HFF-Myc (cell line): ENCODE data around the gene PLAAT4.

Experiments
- DNase-seq: peaks from one replicate; pipeline ENCODE4 v3.0.0-alpha.2; 2011; ENCODE audit warnings: low read depth; ENCODE audit errors: extremely low read depth
- H3K4me3 ChIP-seq: replicated peaks from 2 replicates; pipeline ENCODE4 v1.5.1; 2011; ENCODE audit warnings: low read depth, mild to moderate bottlenecking, control low read depth, low read length
- TF ChIP-seq, protein P1 (sequence below): IDR thresholded peaks from 2 replicates; pipeline ENCODE4 v1.5.1; 2012; ENCODE audit warnings: mild to moderate bottlenecking, low read depth, low read length, control low read depth; ENCODE audit errors: missing control alignments

Gene PLAAT4

DNA sequence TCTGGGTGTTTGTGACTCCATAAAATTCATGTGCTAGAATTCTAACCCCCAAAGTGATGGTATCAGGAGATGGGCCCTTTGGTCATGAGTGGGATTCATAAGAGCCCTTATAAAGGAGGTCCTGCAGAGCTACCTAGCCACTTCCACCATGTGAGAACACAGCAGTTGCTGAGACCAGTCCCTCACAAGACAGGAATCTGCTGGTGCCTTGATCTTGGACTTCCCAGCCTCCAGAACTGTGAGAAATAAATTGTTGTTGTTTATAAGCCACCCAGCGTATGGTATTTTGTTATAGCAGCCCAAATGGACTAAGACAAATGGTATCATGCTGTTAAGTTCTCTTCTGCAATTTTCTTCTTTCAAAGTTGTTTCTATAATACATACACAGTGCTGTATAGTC is 44.2 kb upstream of the PLAAT4 start:
- DNase-seq: no peak
- TF ChIP-seq, protein P1, sequence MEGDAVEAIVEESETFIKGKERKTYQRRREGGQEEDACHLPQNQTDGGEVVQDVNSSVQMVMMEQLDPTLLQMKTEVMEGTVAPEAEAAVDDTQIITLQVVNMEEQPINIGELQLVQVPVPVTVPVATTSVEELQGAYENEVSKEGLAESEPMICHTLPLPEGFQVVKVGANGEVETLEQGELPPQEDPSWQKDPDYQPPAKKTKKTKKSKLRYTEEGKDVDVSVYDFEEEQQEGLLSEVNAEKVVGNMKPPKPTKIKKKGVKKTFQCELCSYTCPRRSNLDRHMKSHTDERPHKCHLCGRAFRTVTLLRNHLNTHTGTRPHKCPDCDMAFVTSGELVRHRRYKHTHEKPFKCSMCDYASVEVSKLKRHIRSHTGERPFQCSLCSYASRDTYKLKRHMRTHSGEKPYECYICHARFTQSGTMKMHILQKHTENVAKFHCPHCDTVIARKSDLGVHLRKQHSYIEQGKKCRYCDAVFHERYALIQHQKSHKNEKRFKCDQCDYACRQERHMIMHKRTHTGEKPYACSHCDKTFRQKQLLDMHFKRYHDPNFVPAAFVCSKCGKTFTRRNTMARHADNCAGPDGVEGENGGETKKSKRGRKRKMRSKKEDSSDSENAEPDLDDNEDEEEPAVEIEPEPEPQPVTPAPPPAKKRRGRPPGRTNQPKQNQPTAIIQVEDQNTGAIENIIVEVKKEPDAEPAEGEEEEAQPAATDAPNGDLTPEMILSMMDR: no peak
- no peak overlapping the region for H3K4me3 ChIP-seq

DNA sequence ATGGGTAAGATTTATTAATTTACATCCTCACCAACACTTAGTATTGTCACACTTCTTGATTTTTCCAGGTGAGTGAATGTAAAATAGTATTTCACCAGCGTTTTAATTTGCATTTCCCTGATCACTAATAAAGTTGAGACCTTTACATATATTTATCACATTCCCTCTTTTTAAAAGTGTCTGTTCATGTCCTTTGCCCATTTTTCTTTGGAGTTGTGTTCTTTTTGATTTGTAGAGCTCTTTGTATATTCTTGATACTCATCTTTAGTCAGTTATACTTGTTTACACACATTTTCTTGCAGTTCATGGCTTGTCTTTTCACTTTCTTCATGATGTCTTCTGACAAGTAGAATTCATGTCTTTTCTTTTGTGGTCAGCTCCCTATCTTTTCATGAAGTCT is 43.5 kb upstream of the PLAAT4 start:
- no peak overlapping the region for H3K4me3 ChIP-seq
- TF ChIP-seq, protein P1: no peak
- DNase-seq: no peak

DNA sequence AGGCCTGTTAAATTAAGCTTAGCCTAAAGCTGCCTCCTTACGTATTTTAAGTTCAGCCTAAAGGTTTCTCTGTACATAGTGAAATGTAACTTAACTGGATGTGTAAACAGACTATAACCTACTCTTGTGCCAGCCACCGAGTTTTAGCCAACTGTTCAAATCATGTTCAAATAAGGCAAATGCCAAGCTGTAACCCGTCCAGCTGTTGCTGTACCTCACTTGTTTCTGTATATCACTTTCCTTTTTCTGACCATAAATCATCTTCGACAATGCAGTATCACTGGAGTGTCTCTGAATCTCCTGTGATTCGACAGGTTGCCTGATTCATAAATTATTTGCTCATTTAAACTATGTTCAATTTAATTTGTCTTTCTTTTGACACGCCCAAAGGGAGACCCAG is 41.6 kb upstream of the PLAAT4 start:
- no peak overlapping the region for H3K4me3 ChIP-seq
- DNase-seq: no peak
- TF ChIP-seq, protein P1: no peak

DNA sequence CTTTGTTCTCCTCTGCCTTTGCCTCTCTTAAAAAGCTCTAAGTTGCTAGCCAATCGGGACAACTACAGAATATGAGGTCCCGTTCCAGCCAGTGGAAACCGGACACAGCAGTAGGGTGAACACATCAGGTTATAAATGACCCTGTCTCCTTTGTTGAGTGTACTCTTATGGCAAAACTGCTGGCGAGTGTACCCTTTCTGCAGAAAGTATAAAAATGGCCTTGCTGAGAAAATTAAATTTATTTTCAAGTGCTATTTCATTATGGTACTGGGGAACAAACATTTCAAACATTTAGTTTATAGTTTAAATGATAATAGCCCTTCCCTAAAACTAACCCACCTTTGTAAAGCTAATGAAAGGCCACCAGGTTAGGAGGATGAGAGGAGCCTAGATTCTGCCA is 36.7 kb upstream of the PLAAT4 start:
- TF ChIP-seq, protein P1: no peak
- DNase-seq: no peak
- no peak overlapping the region for H3K4me3 ChIP-seq

DNA sequence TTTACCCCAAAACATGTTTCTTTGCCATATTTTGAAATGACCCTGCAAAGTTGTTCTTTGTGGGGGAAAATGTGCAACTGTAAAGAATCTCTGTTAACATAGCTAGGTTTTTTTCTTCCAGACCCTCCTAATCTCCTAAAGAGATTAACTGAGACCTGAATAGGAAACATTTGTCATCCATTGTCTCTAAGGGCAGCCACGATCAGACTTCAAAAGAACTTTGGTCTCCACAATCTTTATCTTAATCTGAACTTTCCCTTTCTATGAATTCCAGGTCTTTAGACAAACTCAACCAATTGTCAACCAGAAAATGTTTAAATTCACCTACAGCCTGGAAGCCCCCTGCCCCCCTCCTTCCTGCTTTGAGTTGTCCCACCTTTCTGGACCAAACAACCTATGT is 35.4 kb upstream of the PLAAT4 start:
- TF ChIP-seq, protein P1: no peak
- no peak for DNase-seq
- H3K4me3 ChIP-seq: no peak overlapping the region

DNA sequence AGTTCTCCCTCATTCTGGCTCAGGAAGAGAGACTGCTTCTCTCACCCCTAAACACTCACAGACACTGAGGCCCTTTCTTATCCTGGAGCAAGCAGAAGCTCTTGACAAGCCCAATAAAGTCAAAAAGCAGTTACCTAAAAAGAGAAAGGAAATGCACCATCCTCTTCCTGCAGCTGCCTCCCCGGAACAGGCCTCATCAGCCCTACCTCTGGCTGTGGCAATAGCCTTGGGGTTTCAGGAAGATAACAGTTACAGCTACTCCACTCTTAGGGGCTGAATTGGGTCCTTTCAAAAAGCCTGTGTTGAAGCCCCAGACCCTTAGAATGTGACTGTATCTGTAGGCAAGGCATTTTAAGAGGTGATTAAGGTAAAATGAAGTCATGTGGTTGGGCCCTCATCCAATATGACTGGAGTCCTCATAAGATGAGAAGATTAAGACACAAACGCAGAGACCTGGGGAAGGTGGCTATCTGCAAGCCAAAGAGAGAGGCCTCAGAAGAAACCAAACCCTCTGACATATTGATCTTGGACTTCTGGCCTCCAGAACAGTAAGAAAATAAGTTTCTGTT is 34.3 kb upstream of the PLAAT4 start:
- DNase-seq: no peak
- H3K4me3 ChIP-seq: no peak overlapping the region
- TF ChIP-seq, protein P1: no peak

DNA sequence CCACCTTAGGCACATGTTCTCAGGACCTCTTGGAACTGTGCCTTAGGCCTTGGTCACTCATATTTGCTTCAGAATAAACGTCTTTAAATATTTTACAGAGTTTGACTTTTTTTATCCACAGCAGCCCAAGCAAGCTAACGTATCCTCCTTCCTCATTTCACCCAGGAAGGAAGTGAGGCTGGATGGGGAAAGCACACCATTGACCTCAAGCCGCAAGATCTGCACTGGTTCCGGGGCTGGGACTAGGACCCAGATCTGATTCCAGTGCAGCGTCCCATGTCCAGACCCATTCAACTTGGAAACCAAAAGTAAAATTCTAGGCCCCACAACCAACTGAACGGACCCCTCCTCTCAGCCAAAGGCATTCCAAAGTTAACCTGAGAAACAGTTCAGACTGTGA is 33.1 kb upstream of the PLAAT4 start:
- no peak overlapping the region for H3K4me3 ChIP-seq
- no peak for DNase-seq
- TF ChIP-seq, protein P1: no peak
